ENCODE measurements around the gene LGR4. TPM values are rescaled to one million over a fixed set of nuclear protein-coding genes. Genes with fewer than 3 reads are reported as not detected.
A peak's percentile ranks its signal among the peaks of the same experiment; 100 is the strongest.

The LGR4 gene
- total RNA-seq, 1 donor from 2014 or later: 17.4 TPM

GRCh38 chr11:27464289-27464696 lies 8.3 kb downstream of the LGR4 start:
- no peak for TF ChIP-seq CTCF (IDR thresholded peaks at IDR 0.05; ENCODE audit: insufficient read depth, low read length, severe bottlenecking)
- DNase-seq (ENCODE audit: low read depth): peak; percentile 86
- H3K27me3 ChIP-seq (ENCODE audit: control insufficient read depth, insufficient read depth, low read length): no peaks in the 10 kb centered on the region
- FAIRE-seq: no peak
- no peaks in the 10 kb centered on the region for H3K36me3 ChIP-seq (ENCODE audit: control insufficient read depth, insufficient read depth, low read length)
- H3K4me3 ChIP-seq (ENCODE audit: low read depth, low read length): no peak overlapping the region

GRCh38 chr11:27462543-27462942 lies 10.0 kb downstream of the LGR4 start:
- DNase-seq (ENCODE audit: low read depth) (peak; percentile 67), FAIRE-seq (no peak)
- Histone ChIP-seq H3K27me3 (ENCODE audit: control insufficient read depth, insufficient read depth, low read length) (no peaks in the 10 kb centered on the region), H3K36me3 (ENCODE audit: control insufficient read depth, insufficient read depth, low read length) (no peaks in the 10 kb centered on the region), H3K4me3 (ENCODE audit: low read depth, low read length) (no peak overlapping the region)
- TF ChIP-seq CTCF (IDR thresholded peaks at IDR 0.05; ENCODE audit: insufficient read depth, low read length, severe bottlenecking): no peak

- FAIRE-seq (no peak), DNase-seq (ENCODE audit: low read depth) (no peak)
- Histone ChIP-seq H3K4me3 (ENCODE audit: low read depth, low read length) (no peak overlapping the region), H3K36me3 (ENCODE audit: control insufficient read depth, insufficient read depth, low read length) (no peaks in the 10 kb centered on the region), H3K27me3 (ENCODE audit: control insufficient read depth, insufficient read depth, low read length) (no peaks in the 10 kb centered on the region)
- TF ChIP-seq CTCF (IDR thresholded peaks at IDR 0.05; ENCODE audit: insufficient read depth, low read length, severe bottlenecking): no peak
Observed at GRCh38 chr11:27460158-27460978, 12.2 kb downstream of the LGR4 start.

GRCh38 chr11:27459191-27459590 lies 13.4 kb downstream of the LGR4 start:
- Histone ChIP-seq H3K36me3 (ENCODE audit: control insufficient read depth, insufficient read depth, low read length) (no peaks in the 10 kb centered on the region), H3K27me3 (ENCODE audit: control insufficient read depth, insufficient read depth, low read length) (no peaks in the 10 kb centered on the region), H3K4me3 (ENCODE audit: low read depth, low read length) (no peak overlapping the region)
- FAIRE-seq: no peak
- no peak for DNase-seq (ENCODE audit: low read depth)
- no peak for TF ChIP-seq CTCF (IDR thresholded peaks at IDR 0.05; ENCODE audit: insufficient read depth, low read length, severe bottlenecking)

- no peaks in the 10 kb centered on the region for H3K27me3 ChIP-seq (ENCODE audit: control insufficient read depth, insufficient read depth, low read length)
- no peaks in the 10 kb centered on the region for H3K36me3 ChIP-seq (ENCODE audit: control insufficient read depth, insufficient read depth, low read length)
- no peak overlapping the region for H3K4me3 ChIP-seq (ENCODE audit: low read depth, low read length)
- TF ChIP-seq CTCF (IDR thresholded peaks at IDR 0.05; ENCODE audit: insufficient read depth, low read length, severe bottlenecking): no peak
- FAIRE-seq (no peak), DNase-seq (ENCODE audit: low read depth) (no peak)
Observed at GRCh38 chr11:27458182-27458581, 14.4 kb downstream of the LGR4 start.

Measured in bronchial epithelial cell (primary cell).